HG03066 (cell line): ENCODE results near the gene FAM236D.
"Not testable (repeated sequence)": the region's sequence is repeated elsewhere in the genome, so short reads cannot be mapped to it uniquely, and the experiment has no call there.

Experiments used
- ATAC-seq: cut with Tn5 transposase; IDR thresholded peaks from one replicate; pipeline ENCODE4 v1.9.1; 2021; ENCODE audit warnings: low read depth; ENCODE audit not compliant: unreplicated experiment

Gene FAM236D

GRCh38 chrX:72808110-72808509 is at the start of gene FAM236D:
Gene FAM236D, minus strand, starts transcription at chrX:72808210. Its CDS starts 100 bp downstream, at chrX:72808110.
- ATAC-seq, result not testable (repeated sequence)

DNA sequence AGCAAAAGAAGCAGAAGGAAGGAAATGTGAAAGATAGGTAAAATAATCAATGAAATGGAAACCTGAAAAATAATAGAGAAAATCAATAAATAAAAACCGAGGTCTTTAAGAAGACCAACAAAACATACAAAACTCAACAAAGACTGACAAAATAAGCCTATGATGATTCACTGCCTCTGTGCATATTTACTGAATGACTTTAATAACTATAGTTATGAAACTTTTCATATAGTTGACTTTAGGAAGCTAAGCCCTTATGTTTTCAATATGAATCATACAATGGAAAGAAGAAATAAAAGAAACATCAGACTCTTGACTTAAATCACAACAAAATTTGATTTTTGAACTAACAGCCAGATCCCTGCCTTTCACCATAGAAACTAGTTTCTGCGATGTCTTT is 29.5 kb upstream of the FAM236D start:
- not testable (repeated sequence) for ATAC-seq

- not testable (repeated sequence) for ATAC-seq
Measured at GRCh38 chrX:72830701-72831100, 22.7 kb upstream of the FAM236D start.

- ATAC-seq, result not testable (repeated sequence)
Measured at GRCh38 chrX:72790390-72790789, 17.6 kb downstream of the FAM236D start.

GRCh38 chrX:72788142-72788541 is 19.9 kb downstream of the FAM236D start:
- ATAC-seq, result not testable (repeated sequence)

DNA sequence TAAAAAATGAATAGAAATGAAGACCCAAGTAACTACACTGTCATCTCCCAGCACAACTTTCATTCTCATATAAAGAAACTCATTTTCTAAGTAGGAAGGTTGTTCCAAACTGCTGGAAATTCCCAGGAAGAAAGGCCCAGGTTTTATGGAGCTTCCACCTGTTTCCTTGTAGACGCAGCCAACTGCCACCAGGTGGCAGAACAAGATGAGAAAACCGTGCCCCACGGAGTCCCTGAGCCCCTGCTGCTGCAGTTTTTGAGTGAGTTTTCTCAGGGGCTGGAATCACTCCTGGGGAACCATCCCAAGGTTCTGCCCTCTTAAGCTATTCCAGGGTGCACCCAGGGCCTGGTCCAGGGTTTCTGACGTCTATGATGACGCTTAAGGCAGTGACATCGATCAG is 24.0 kb downstream of the FAM236D start:
- ATAC-seq, result not testable (repeated sequence)

- ATAC-seq, result not testable (repeated sequence)
Measured at GRCh38 chrX:72783365-72783936, 24.6 kb downstream of the FAM236D start.

DNA sequence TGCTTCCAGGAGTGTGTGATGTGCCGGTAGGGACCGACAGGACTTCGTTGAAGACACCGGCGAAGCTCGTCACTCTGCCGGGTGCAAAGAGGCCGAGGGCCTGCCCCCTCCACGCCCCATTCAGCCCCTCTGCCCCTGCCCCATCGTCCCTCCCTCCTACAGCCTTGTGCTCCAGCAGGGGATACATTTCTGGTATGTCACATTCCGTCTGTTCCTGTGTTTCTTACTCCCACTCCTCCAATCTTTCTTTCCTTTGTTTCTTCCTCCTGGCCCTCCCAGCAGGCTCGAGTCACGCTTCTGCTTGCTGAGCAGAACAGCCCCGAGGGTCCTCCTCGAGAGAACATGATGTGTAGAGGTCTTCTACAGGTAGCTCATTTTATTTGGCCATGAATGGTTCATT is 25.4 kb downstream of the FAM236D start, which contains the start of gene FAM236B:
TSS of gene FAM236B (minus strand) at position 101 of the 400 bp plus-strand sequence. CDS start at position 1, 100 bp downstream.
- not testable (repeated sequence) for ATAC-seq

DNA sequence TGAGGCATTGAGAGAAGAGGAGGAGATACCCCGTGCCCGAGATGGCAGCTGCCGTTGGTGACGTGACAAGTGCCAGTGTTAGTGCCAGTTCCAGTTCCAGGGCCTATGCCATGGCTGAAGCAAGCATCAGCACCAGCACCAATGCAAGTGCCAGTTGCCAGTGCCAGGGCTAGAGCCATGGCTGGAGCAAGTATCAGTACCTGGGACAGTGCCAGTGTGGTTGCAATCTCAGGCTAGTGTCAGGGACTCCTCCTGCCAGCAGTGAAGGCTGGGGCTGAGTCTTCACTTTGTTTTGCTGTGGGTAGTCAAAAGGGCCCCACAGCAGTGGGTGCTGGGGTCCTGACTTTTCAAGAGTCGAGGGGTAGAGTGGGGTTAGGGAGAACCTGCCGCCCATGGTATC is 29.9 kb downstream of the FAM236D start:
- ATAC-seq, result not testable (repeated sequence)

GRCh38 chrX:72777467-72777790 is 30.6 kb downstream of the FAM236D start:
- peak; percentile 67 for ATAC-seq

- peak; percentile 90 for ATAC-seq
Measured at GRCh38 chrX:72776653-72777466, 31.1 kb downstream of the FAM236D start, which contains the start of gene DMRTC1B. Gene DMRTC1B, plus strand, starts transcription at chrX:72776890. Its CDS starts 68,246 bp downstream, at chrX:72845136.

- not testable (repeated sequence) for ATAC-seq
Measured at GRCh38 chrX:72760454-72760853, 47.6 kb downstream of the FAM236D start.
